ENCODE data around the gene UGT2B17. TPM values are rescaled to one million over a fixed set of nuclear protein-coding genes. Genes with fewer than 3 reads are reported as not detected.

Gene UGT2B17
- not detected in 2 replicates for total RNA-seq

DNA sequence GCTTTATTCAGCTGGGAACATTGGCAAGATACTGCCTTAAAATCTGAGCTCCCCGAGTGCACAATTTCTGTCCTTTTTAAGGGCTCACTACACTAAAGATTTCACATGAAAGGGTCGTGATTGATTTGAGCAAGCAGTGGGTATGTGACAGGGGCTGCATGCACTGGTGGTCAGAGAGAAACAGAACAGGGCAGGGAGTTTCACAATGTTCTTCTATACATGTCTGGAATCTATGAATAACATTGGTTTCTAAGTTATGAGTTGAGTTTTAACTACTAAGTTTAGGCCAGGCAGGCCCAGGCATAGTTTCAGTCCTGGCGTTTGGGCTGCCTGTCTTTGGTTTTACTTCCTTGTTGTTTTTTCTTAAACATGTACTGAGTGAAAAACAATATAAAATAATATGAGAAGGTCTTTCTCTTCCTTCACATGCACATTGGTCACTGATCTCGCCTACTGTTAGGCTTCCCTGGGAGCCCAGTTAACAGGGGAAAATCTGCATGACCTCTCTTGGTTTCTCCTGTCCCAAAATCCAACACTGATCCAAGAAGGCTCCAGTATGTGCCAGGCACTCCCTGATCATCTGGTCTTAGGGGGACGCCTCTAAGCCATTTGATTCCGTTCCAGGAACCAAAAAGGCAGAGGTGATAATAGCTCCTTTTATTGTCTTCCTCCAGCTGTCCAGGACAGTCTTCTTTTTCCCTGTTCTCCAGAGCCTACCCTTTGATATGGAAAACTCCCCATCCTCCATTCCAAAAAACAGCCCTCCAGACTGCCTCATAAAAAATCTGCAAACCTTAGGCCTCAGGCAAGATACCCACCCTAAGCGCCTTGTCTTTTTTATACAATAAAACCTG is at the start of gene UGT2B17:
Gene UGT2B17, minus strand, starts transcription at position 51 of the 854 bp plus-strand sequence. CDS start 7,838 bp downstream, outside the sequence.

Other genes with a start within 250 kb of the UGT2B17 start
- 24.9 and 26.4 TPM in 2 replicates for gene YTHDC1, start 226.2 kb downstream of the UGT2B17 start, total RNA-seq
- gene TMPRSS11E, start 128.9 kb downstream of the UGT2B17 start, total RNA-seq: not detected in 2 replicates
- not detected in 2 replicates for gene UGT2B15, start 94.3 kb upstream of the UGT2B17 start, total RNA-seq
- gene UGT2B10, start 239.7 kb upstream of the UGT2B17 start, total RNA-seq: not detected in 2 replicates